H7 (cell line): ENCODE results near the gene RNF25. TPM values are rescaled to one million over a fixed set of nuclear protein-coding genes. Genes with fewer than 3 reads are reported as not detected.
"Not testable (repeated sequence)": the region's sequence is repeated elsewhere in the genome, so short reads cannot be mapped to it uniquely, and the experiment has no call there.

Source experiments
- DNase-seq: peaks from one replicate; pipeline ENCODE4 v3.0.0; 2012
- H3K27me3 ChIP-seq: 2 replicates; pipeline ENCODE4 v1.6.0; 2011; ENCODE audit warnings: mild to moderate bottlenecking, low read length; ENCODE audit not compliant: control insufficient read depth, insufficient read depth
- H3K36me3 ChIP-seq: replicated peaks from 2 replicates; pipeline ENCODE4 v1.5.1; 2011; ENCODE audit warnings: low read length; ENCODE audit not compliant: control insufficient read depth, insufficient read depth
- H3K4me3 ChIP-seq: 2 replicates; pipeline ENCODE4 v1.5.1; 2011; ENCODE audit warnings: low read depth, mild to moderate bottlenecking, control low read depth, low read length, moderate library complexity; ENCODE audit not compliant: insufficient read depth
- total RNA-seq: library from RNA; depleted of rRNA; stranded (reverse); fragments of >200 nt; shearing (Covaris generic); gene quantifications from 2 replicates; pipeline ENCODE4 v1.2.3, GENCODE V29; 2014

Gene RNF25
- total RNA-seq, 1 experiment from 2014 or later, result 40.6 TPM

DNA sequence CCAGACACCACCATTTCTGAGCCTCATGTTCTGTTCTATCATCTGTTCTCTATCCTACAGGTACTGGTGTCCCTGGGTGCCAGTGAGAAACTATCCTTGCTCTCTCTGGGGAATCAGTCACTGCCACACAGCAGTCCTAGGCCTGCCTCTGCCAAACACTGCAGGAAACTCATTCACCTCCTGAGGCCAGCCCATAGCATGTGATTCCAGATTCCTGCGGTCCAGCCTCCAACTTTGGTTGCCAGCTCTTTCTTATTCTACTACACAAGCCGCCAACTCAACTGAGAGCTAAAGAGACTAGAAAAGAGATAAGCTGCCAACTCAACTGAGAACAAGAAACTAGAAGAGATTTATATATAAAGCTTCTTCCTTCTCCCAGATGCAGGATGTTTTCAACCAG, 30.0 kb upstream of the RNF25 start:
- DNase-seq, result no peak
- peaks cover 8% of the 10 kb centered on the region for H3K36me3 ChIP-seq
- no peak overlapping the region for H3K4me3 ChIP-seq
- H3K27me3 ChIP-seq, result no peaks in the 10 kb centered on the region

DNA sequence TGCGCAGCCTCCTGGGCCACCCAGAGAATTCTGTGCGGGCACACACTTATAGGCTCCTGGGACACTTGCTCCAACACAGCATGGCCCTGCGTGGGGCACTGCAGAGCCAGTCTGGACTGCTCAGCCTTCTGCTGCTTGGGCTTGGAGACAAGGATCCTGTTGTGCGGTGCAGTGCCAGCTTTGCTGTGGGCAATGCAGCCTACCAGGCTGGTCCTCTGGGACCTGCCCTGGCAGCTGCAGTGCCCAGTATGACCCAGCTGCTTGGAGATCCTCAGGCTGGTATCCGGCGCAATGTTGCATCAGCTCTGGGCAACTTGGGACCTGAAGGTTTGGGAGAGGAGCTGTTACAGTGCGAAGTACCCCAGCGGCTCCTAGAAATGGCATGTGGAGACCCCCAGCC, 27.1 kb upstream of the RNF25 start:
- no peaks in the 10 kb centered on the region for H3K27me3 ChIP-seq
- H3K4me3 ChIP-seq, result no peak overlapping the region
- H3K36me3 ChIP-seq, result peaks cover 15% of the 10 kb centered on the region
- DNase-seq, result no peak

DNA sequence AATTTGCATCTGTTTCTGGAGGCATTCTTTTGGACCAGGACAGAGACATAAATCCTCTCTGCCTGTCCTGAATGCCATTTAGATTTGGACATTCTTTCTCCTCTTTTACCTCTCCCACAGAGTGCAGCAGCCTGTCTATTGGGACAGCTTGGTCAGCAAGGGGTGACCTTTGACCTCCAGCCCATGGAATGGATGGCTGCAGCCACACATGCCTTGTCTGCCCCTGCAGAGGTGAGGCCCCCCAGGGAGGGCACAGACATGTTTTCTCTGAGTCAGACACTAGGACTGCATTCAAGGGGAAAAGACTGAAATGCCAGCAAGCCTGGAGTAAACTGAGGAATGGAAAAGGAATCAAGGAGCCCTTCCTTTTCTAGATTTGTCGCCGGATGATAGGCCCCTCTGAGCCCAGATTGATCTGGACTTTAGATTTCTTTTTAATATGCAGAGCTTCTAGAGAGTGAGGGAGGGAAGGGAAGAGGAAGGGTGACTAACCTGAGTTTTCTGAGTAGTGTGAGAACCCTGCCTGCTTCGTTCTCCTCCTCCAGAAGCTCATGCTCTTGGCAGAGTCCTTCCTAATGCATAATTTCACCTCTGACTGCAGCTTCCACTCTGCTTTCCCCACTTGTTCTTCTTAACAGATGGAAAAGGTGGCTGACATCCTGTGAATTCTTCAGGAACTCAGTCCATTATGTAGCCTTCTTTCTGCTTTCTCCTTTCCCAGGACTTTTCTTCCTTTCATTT, 22.8 kb upstream of the RNF25 start:
- H3K27me3 ChIP-seq, result no peaks in the 10 kb centered on the region
- no peak for DNase-seq
- peaks cover 22% of the 10 kb centered on the region for H3K36me3 ChIP-seq
- H3K4me3 ChIP-seq, result no peak overlapping the region

DNA sequence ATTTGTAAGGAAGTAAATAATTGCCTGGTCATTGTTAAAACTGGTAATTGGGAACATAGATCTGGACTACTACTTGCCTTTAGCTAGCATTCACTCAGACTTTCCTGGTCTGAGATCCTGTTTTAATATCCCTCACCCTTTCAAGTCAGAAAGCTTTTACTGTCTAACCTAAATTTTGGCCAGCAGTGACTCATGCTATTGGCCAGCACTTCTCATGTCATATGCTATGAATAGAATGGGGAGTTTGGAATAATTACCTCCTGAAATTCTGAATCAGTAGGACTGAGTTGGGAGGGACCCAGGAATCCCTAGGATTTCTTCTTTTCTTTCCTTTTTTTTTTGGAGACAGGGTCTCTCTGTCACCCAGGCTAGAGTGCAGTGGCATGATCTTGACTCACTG, 19.4 kb upstream of the RNF25 start:
- DNase-seq, result no peak
- Histone ChIP-seq H3K27me3 (no peaks in the 10 kb centered on the region), H3K36me3 (peaks cover 11% of the 10 kb centered on the region), H3K4me3 (no peak overlapping the region)

DNA sequence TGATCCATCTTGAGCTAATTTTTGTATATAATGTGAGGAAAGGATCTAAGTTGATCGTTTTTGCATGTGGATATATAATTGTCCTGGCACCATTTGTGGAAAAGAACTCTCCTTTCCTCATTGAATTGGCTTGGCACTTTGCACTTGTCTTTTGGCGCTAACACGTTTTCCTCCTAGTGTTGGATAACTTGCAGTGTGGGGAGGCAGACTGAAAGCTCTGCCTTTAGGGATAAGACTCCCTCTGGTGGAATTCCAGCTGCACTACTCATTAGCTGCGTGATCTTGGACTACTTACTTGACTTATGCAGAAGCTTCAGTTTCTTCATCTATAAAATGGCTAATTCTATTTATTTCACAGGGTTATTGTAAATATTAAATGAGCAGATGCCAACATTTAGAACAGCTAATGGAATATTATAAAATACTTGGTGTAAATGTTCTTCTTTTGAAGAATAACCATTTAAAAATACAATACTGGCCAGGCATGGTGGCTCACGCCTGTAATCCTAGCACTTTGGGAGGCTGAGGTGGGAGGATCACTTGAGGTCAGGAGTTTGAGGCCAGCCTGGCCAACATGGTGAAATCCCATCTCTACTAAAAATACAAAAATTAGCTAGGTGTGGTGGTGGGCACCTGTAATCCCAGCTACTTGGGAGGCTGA, 15.7 kb upstream of the RNF25 start:
- DNase-seq, result peak; percentile 80
- not testable (repeated sequence) for H3K36me3 ChIP-seq, H3K27me3 ChIP-seq, H3K4me3 ChIP-seq

DNA sequence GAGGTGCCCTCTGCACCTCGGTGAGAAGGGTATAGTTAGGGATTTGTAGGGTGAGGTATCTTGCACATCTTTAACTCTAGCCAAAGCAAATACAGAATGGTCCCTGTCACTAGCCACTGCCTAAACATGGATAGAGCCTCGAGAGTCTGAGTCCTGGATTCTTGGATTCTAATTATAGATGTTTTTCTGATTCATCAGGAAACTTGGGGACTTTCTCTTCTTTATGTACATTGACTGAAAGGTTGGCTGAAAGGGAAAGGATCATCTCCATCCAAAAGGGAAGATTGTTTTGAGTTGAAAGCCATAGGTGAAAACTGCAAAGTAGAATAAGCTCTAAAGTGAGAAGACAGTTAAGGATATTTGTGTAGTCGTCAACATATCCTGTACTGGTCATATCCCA, 8.3 kb upstream of the RNF25 start:
- Histone ChIP-seq H3K4me3 (no peak overlapping the region), H3K36me3 (peaks cover 1% of the 10 kb centered on the region), H3K27me3 (no peaks in the 10 kb centered on the region)
- no peak for DNase-seq

DNA sequence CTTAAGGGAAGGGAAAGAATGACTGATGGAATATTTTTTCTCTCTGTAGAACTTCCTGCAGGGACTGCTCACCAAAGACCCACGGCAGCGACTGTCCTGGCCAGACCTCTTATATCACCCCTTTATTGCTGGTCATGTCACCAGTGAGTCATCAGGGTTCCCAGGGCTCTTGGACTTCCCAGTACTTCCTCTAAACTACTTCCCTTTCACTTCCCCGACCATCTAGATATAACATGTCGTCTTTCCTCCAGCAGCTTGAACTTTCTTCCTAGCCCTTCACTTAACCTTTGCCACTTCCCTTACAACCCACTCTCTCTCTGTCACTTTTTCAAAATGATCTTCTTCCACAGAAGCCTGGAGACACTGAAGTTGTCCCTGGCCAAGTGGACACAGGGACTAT, 7.3 kb upstream of the RNF25 start:
- Histone ChIP-seq H3K27me3 (no peaks in the 10 kb centered on the region), H3K36me3 (no peaks in the 10 kb centered on the region; the same call in none of the 2 replicates), H3K4me3 (no peak overlapping the region)
- DNase-seq, result no peak

DNA sequence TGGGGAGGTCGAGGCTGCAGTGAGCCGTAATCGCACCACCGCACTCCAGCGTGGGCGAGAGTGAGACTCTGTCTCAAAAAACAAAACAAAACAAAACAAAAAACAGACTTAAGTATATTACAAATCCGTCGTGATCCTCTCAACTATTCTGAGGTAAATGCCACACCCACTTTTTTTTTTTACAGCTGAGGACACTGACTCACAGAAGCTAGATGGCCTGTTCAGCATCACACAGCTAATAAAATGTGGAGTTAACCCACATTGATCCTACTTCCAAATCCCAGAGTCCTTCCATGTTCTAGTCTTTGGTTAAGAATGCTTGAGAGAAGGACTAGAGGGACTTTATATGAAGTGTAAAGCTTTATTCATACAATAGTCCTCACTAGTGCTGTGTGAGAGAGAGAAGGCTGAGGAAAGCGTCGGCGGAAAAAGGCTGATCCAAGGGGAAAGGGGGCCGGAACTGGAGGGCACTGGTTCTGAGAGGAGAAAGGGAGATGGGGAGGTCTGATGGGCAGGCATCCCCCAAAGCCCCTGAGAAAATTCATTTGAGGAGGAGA, 627 bp downstream of the RNF25 start:
- DNase-seq, result no peak
- H3K27me3 ChIP-seq, result no peaks in the 10 kb centered on the region
- peak overlapping the region; percentile 93 for H3K4me3 ChIP-seq
- H3K36me3 ChIP-seq, result peaks cover 12% of the 10 kb centered on the region

DNA sequence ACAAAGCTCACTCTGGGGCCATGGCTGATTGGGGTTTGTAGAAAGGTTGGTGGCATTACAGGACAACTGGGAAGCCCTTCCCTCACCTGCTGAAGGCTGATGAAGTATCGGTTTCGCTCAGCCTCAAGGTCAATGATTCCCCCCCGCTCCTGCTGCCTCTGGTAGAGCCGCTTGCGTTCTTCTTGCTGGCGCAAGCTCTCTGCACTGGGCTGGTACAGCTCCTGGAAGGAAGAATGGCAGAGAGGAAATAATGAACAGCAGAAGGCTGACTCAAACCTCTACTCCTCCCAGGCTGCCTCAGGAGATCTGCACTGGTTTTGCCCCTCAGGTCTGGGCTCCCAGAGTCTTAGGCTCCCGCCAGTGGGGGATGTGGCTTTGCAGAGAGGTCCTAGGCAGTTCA, 7.1 kb downstream of the RNF25 start:
- no peak for DNase-seq
- Histone ChIP-seq H3K27me3 (no peaks in the 10 kb centered on the region), H3K36me3 (peaks cover 40% of the 10 kb centered on the region), H3K4me3 (no peak overlapping the region)

DNA sequence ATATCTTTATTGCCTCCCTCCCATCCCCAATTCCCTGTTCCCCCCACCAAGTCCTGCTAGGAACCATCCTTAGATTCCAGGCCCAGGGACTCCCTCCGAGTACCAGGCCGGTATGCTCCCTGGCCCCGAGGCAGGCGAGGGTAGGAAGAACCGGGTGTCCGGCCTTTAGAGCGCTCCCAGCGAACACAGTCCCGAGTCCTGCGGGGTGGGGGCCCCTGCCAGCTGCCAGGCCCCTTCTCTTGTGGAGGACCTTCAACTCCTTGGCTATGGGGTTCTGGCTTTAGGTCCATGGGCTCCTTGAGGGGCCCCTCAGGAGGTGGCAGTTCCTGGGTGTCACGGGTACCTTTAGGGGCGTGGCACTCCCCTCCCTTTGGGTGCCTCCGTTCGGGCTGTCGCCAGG, 7.9 kb downstream of the RNF25 start:
- H3K36me3 ChIP-seq, result peaks cover 40% of the 10 kb centered on the region
- no peak for DNase-seq
- H3K4me3 ChIP-seq, result no peak overlapping the region
- H3K27me3 ChIP-seq, result no peaks in the 10 kb centered on the region

DNA sequence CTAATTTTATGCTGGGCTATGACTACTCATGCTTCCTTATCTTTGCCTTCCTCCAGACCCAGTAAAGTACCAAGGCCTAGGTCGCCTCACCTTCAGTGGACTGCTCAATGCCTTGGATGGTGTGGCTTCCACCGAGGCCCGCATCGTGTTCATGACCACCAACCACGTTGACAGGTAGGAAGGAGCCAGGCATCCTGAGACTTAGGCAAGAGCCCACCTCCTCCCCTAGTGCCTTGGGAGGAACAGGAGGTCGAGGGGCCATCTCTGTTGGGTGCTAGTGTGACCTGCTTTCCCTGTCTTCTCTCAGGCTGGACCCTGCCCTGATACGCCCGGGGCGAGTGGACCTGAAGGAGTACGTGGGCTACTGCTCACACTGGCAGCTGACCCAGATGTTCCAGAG, 9.0 kb downstream of the RNF25 start:
- H3K4me3 ChIP-seq, result no peak overlapping the region
- no peak for DNase-seq
- peaks cover 38% of the 10 kb centered on the region for H3K36me3 ChIP-seq
- H3K27me3 ChIP-seq, result no peaks in the 10 kb centered on the region

DNA sequence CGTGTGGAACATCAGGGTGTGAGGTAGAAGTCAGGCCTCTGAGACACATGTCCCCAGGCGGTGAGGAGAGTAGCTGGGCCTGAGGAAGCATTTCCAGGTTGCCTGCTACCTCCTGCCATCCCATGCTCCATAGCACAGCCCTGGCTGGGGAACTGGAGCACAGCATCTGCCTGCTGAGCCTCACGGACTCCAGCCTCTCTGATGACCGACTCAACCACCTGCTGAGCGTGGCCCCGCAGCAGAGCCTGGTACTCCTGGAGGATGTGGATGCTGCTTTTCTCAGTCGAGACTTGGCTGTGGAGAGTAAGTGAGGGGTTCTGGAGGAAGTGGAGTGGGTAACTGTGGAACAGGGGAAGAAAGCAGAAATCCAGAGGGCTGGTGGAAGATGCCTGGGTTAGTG, 9.4 kb downstream of the RNF25 start:
- no peak for DNase-seq
- Histone ChIP-seq H3K27me3 (no peaks in the 10 kb centered on the region), H3K4me3 (no peak overlapping the region), H3K36me3 (peaks cover 35% of the 10 kb centered on the region)

DNA sequence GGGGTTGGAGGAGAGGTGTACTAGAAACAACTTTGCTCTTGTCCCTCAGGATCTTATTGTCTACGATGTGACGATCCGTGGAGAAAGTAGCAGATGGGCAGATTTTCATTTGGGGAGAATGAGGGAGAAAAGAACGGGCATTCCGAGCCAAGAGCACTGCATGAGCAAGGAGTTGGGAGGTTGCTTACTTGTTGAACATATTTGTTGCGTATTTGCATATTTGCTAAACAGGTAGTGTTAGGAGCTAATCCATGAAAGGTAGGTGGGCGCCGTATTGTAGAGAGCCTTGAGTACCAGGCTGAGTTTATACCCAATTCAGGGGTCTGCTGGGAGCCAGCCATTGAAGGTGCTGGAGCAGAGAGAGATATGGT, 11.8 kb downstream of the RNF25 start:
- H3K27me3 ChIP-seq, result no peaks in the 10 kb centered on the region
- H3K36me3 ChIP-seq, result peaks cover 31% of the 10 kb centered on the region
- DNase-seq, result no peak
- peak overlapping the region; percentile 97 for H3K4me3 ChIP-seq

DNA sequence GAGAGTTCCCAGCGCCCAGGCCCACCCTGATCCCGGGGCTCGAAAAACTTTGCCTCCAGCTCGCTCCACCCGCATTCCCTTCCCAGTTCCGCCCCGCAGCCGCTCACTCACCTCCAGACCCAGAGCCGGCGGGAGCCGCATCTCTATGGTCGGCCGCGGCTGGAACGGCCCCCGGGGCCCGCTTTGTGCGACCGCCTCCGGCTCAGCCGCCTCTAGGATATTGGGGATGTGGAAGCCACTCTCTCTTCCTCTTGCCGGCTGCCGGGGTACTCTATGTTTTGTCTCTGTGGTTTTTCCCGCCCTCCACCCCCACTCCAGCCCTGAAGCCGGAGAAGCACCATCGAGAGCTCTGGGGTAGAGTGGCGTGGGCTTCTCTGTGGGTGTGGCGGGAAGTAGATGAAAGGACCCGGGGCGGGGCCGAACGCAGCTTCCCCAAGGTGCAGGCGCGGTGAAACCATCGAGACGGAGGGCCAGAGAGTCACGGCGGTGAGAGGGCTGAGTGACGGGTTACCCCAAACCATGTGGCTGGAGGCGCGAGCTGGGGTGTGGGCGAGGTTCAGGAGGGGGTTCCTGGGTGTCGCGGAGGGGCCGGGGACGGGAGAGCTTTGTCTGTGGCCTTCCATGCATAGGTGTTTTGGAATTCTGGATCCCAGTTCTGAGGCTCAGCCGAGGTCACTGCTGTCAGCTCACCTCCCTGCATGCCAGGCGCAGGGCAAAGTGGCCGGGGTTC, 12.4 kb downstream of the RNF25 start, which contains the start of the genes BCS1L and ZNF142:
TSS of gene BCS1L (plus strand) at position 426 of the 730 bp plus-strand sequence. CDS start 1,305 bp downstream, outside the sequence.
TSS of gene ZNF142 (minus strand) at position 366 of the 730 bp plus-strand sequence. CDS start 3,194 bp downstream, outside the sequence.
- peak within 1 kb of the TSS; percentile 97 for H3K4me3 ChIP-seq
- H3K36me3 ChIP-seq, result peaks cover 25% of the 10 kb centered on the region
- DNase-seq, result peak; percentile 96
- H3K27me3 ChIP-seq, result no peaks in the 10 kb centered on the region
